Middle frontal gyrus (tissue), 1 donor: ENCODE measurements around the gene KATNAL1.

Experiments
- DNase-seq: peaks from one replicate; pipeline ENCODE4 v3.0.0-alpha.2; 2015; ENCODE audit warnings: low spot score; ENCODE audit errors: extremely low spot score

Gene KATNAL1

DNA sequence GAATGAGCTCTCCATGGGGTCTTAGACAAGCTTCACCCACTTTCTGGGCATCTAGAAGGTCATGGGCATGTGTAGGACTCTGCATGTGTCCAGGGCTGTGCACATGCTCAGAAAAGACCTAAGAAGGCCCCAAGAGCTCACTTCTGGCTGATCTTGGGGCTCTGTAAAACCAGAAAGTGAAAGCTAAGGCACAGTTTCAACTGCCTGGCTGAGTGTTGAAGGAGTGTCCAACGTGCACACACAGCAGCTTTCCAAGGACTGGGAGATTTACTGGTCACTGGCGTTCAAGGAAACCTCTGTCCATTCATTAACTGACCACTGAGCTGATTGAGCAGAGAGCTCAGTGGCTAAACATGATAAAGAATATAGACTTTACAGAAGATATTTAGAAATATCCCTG lies 137.9 kb downstream of the KATNAL1 start:
- no peak for DNase-seq

DNA sequence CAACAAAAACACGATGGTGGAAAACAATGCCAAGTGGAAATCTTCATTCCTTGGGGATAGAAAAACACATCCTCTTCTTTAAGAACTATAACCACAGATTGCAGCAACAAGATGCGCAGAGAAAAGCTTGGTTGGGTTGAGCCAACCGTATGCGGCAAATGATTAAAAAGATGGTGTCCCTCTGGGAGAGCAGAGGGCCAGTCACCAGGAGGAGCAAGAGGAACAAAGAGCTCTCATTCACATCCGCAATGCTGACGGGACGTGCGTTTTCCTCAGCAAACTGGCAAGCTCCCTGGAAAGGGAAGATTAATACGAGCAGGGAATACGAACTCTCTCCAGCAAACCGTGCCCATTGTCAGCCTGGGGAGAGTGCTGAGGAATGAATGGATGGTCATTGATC lies 141.6 kb downstream of the KATNAL1 start:
- no peak for DNase-seq

DNA sequence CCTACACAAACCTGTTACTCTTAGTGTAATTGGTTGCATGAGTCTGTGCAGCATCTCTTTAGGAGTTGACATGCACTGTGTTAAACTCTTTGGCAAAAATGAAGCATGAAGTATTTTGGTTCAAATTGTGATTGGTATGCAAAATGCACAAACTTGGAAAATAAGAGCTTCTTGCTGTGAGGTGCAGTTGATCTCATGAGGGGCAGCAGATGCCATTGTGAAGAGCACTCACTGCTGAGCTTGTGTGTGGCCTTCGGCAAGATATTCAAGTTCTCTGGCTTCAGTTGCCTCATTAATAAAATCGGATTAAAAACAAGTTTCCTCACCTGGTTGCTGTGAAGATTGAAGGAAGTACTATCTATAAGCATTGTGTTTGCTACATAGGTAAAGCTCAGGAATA lies 142.3 kb downstream of the KATNAL1 start:
- DNase-seq, result no peak

DNA sequence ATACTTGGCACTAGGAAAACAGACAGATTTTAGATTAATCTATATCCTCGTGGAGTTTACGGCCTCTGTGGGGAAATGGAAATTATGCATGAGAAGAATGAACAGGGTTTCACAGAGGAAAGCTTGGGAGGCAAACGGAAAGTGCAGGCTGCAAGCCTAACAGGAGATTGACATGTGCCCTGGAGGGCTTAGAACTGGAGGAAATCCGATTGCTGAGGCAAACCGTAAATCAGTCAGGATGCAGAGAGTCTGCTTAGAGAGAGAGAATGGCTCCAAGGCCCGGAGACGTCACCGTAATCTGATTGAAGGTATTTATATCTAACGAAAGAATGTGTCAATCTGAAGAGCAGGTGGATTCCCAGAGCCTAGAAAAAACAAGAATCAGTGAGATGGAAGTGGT lies 143.2 kb downstream of the KATNAL1 start:
- DNase-seq, result no peak

DNA sequence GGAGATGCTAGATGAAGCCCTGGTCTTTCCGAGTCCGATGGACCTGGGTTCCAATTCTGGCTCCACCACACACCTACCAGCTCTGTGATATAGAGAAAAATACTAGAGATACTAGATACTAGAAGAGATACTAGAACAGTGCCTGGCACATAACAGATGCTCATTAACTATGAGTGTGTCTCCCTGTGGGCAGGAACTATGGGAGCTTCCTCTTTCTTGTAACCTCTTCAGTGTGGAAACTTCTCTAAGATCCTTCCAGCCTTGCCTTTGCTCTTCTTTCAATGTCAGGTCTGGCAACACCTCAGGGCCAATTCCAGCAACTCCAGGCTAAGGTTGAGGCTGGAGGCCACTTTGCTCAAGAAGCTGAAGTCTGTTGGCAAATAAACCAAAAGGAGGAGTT lies 143.9 kb downstream of the KATNAL1 start:
- no peak for DNase-seq

DNA sequence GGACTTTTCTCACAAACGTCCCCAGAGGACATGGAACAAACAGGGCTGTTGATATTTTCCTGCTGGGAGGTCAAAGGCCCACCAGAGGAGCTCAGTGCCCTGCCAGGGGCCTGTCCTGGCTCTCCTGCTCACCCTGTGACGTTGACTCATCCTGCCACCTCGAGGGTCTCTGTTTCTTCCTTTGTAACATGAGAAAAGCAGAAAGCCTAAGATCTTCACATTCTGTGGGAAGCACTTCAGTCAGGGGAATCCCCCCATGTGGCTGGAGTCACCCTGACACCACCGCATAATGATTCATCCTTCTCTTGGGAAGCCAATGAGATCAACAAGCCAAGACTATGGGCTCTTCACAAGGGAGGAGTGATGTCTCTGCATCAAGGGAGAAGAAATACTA lies 147.9 kb downstream of the KATNAL1 start:
- no peak for DNase-seq

DNA sequence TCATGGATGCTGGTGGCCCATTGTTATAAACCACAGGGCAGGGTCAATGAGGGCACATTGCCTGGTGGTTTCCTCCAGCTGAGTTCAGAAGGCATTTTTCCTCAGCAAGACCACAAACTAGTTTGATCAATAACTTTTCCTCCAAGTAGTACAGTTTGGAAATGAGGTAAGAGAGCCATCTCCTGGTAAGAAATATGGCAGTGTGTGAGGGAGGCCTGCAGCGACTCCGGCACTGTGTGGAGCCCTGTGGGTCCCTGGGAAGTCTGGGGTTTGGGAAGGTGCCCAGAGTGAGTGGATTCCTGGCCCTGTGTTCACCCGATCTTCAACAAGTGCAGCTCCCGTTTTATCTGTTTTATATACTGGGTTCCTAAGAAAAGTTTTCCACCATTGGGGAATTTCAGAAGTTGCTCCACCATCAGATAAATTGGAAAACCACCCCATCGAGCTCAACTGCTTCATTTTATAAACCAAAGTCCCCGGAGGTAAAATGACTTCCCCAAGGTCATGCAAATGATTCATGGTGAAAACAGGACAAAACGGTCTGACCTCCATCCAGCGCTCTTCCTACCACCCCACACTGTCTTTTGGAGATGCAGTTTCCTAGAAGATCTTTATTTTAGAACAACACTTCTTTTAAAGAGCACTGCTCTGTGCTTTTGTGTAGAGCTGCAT lies 148.4 kb downstream of the KATNAL1 start:
- DNase-seq, result no peak

DNA sequence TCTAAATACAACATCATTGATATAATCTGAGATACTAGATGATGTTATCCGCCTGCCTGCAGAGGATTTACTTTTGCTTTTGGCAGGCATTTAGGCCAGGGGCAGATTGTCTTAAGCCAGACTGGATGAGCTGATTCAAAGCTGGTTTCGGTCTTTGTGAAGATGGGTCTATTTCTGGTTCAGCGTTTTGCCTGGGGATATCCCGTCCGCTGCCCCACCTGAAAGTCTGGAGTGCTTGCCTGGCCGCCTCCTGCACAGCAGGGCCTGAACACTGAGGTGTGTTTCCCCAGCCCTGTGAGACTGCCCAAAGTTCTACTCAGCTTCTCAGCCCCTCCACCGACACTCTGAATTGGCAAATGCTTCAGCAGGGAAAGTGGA lies 149.7 kb downstream of the KATNAL1 start:
- no peak for DNase-seq

DNA sequence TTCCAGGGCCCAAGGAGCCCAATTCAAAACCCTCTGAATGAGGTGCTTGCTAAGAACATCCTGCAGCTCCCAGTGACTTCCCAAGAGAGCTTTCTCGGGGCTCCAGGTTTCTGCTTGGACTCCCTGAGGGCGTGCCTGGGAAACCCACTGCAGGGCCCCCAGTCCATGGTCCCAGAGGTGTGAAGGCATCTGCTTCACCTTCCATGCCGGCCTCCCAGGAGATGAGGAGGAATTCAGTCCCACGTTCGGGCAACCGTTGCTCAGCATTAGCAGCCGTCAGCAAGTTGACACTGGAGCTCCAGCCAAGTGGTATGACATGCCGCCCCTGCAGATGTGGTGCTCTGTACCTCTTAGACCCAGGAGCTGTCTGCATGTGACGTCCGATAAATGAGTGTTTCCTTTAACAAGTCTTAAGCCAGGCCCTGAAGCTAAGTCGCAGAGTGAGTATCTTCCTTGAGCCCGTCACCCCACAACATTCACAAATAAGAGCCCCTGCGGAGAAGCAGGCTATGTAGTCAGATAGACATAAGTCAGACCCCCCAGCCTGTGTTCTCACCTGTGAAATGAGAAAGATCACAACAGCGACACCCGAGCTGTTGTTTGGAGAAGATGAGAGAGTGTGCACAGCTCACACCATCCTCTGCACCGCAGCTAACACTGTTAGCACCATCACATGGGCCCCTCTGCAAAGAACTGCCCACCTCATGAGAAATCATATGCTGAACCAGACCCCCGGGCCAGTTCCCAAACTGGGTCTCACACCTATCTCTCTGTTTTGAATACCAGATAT lies 150.3 kb downstream of the KATNAL1 start:
- no peak for DNase-seq

DNA sequence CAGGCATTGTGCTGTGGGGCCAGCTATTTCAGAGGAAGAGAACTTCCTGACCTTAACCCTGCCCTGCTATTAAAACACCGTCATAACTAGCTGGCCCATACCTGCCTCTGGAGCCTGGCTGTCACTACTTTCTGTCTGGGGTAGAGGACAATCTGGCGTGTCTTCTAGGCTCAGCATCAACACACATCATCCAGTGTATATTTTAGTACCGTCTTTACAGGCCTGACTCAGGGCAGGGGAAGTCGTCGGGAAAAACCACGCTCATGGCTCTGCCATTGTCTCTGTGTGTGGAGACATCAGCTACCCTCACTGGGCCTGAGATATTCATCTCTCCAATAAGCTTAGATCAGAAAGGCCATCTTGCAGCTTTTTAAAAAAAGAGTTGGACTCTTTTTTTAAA lies 151.1 kb downstream of the KATNAL1 start:
- DNase-seq, result no peak

DNA sequence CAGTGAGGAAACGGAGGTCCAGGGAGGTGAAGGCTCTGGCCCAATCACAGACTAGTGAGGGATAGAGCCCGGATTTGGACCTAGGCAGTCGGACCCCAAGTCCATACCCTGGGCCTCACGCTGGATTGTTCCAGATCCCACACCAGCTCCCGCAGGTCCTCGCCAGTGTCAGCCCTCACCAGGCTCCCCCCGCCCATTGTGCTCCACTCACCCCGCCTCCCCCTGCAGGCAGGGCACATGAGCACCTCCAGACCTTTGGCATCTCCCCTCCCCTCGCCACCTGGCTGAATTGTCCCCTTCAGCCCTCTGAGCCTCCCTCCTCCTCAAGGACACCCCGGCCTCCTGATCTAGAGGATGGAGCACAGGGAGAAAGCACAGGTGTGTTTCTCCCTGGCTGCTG lies 152.4 kb downstream of the KATNAL1 start:
- no peak for DNase-seq

DNA sequence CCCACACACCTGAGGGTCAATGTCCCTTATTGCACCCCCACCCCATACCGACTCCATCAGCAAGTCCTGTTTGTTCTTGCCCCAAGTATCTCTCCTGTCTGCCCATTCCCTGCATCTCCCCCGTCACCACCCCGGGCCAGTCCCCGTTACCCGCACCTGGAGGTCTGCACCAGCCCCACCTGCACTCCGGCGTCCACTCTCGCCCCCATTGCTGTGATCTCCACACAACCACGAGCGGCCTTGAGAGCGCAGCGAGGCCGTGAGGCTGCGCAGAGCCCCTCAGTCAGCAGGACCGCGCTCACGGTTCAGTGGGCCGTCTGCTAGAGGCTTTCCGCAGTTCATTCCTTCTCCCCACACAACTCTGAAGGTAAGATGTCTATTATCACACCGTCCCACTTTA lies 152.8 kb downstream of the KATNAL1 start:
- DNase-seq, result no peak

DNA sequence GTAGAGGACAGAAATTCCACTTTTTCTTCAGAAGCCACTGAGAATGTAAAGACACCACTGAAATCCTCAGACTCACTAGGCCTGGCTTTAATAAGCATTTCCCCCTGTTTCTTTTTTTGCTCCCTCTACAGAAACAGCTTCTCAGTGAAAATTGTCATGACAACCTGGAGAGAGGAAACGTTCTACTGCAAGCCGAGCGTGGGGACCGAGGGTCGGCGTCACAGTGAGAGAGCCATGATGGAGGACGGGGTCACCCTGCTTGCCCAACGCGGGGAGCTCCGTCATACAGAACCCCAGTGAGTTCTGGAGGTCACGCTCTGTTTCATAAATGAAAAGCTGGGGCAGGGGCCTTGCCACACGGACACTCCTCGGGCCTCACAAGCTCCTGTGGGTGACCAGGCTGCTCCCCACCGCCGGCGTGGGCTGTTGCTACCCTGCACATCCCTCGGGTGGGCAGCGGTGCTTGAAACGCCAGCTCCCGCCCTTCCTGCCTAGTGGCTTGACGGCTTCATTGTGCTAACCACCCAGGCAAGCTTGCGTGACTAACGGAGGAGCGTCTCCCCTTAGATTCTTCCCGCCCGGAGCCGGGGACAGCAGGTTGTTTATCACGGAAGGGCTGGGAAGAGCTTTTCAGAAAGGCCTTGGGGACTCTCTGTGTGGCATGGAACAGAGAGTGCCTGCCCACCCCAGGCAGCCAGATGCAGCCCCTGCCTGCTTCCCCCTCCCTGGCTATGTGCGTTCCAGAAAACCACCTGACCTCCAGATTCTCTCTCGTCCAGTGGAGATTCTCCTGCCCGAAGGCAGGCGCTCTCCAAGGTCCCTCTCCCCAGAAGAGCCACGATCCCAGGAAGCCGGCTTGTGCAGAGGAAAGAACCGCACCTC lies 153.6 kb downstream of the KATNAL1 start:
- DNase-seq, result peak; percentile 9
